Measurements from ENCODE around the gene TACC2.

The TACC2 gene

GRCh38 chr10:122047560-122047959 is 58.6 kb downstream of the TACC2 start:
- Histone ChIP-seq H3K4me3 (ENCODE audit: insufficient read depth, low read length, poor library complexity, severe bottlenecking) (no peak overlapping the region), H3K79me2 (ENCODE audit: insufficient read depth, low read length) (no peaks in the 10 kb centered on the region), H4K20me1 (ENCODE audit: low read depth, low read length) (no peaks in the 10 kb centered on the region), H3F3A (ENCODE audit: insufficient read depth) (no peaks in the 10 kb centered on the region), H3K27ac (ENCODE audit: low read depth, low read length) (no peak overlapping the region), H3K36me3 (ENCODE audit: low read length) (no peaks in the 10 kb centered on the region), H3K9me3 (ENCODE audit: insufficient read depth, low read length) (no peaks in the 10 kb centered on the region), H3K4me2 (ENCODE audit: low read depth, low read length, poor library complexity, severe bottlenecking) (no peak overlapping the region), H3K9me2 (replicated peaks; ENCODE audit: insufficient read depth, low read length) (no peaks in the 10 kb centered on the region), H3K27me3 (ENCODE audit: low read length) (no peaks in the 10 kb centered on the region), H3K9ac (ENCODE audit: low read length) (no peak overlapping the region), H2AFZ (ENCODE audit: low read depth, low read length, severe bottlenecking) (no peak overlapping the region)
- TF ChIP-seq, protein P1, sequence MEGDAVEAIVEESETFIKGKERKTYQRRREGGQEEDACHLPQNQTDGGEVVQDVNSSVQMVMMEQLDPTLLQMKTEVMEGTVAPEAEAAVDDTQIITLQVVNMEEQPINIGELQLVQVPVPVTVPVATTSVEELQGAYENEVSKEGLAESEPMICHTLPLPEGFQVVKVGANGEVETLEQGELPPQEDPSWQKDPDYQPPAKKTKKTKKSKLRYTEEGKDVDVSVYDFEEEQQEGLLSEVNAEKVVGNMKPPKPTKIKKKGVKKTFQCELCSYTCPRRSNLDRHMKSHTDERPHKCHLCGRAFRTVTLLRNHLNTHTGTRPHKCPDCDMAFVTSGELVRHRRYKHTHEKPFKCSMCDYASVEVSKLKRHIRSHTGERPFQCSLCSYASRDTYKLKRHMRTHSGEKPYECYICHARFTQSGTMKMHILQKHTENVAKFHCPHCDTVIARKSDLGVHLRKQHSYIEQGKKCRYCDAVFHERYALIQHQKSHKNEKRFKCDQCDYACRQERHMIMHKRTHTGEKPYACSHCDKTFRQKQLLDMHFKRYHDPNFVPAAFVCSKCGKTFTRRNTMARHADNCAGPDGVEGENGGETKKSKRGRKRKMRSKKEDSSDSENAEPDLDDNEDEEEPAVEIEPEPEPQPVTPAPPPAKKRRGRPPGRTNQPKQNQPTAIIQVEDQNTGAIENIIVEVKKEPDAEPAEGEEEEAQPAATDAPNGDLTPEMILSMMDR (IDR thresholded peaks at IDR 0.05; ENCODE audit: insufficient read depth, low read length, poor library complexity, severe bottlenecking) = no peak

- no peaks in the 10 kb centered on the region for H3K9me2 ChIP-seq (replicated peaks; ENCODE audit: insufficient read depth, low read length)
- no peaks in the 10 kb centered on the region for H4K20me1 ChIP-seq (ENCODE audit: low read depth, low read length)
- H2AFZ ChIP-seq (ENCODE audit: low read depth, low read length, severe bottlenecking) = no peak overlapping the region
- no peak overlapping the region for H3K4me2 ChIP-seq (ENCODE audit: low read depth, low read length, poor library complexity, severe bottlenecking)
- H3K36me3 ChIP-seq (ENCODE audit: low read length) = no peaks in the 10 kb centered on the region
- H3K4me3 ChIP-seq (ENCODE audit: insufficient read depth, low read length, poor library complexity, severe bottlenecking) = no peak overlapping the region
- H3F3A ChIP-seq (ENCODE audit: insufficient read depth) = no peaks in the 10 kb centered on the region
- no peaks in the 10 kb centered on the region for H3K27me3 ChIP-seq (ENCODE audit: low read length)
- no peak overlapping the region for H3K9ac ChIP-seq (ENCODE audit: low read length)
- H3K27ac ChIP-seq (ENCODE audit: low read depth, low read length) = no peak overlapping the region
- TF ChIP-seq, protein P1 (IDR thresholded peaks at IDR 0.05; ENCODE audit: insufficient read depth, low read length, poor library complexity, severe bottlenecking) = no peak
- TF ChIP-seq EZH2phosphoT487 (conservative IDR thresholded peaks at IDR 0.05; ENCODE audit: low read length) = no peak
- H3K9me3 ChIP-seq (ENCODE audit: insufficient read depth, low read length) = no peaks in the 10 kb centered on the region
- no peaks in the 10 kb centered on the region for H3K79me2 ChIP-seq (ENCODE audit: insufficient read depth, low read length)
These were observed 60.1 kb downstream of the TACC2 start for GRCh38 chr10:122049076-122049475.

DNA sequence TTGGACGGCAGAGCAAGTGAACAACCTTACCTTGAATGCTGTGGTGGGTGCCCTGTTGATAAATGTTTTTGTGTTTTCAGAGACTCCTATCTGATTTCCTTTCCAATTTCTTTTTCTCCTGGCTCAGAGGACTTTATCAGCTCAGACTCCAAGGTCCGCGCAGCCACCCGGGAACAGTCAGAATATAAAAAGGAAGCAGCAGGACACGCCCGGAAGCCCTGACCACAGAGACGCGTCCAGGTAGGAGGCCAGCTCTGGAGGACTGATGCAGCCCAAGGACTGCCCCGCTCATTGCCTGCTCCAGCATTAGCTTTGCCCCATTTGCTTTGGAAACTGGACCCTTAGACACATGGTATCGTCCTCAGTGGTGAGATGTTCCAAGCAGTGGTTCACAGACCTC is 61.3 kb downstream of the TACC2 start:
- Histone ChIP-seq H3K27me3 (ENCODE audit: low read length) (no peaks in the 10 kb centered on the region), H3K9me3 (ENCODE audit: insufficient read depth, low read length) (no peaks in the 10 kb centered on the region), H3K4me3 (ENCODE audit: insufficient read depth, low read length, poor library complexity, severe bottlenecking) (no peak overlapping the region), H3K4me2 (ENCODE audit: low read depth, low read length, poor library complexity, severe bottlenecking) (no peak overlapping the region), H3K27ac (ENCODE audit: low read depth, low read length) (no peak overlapping the region), H3K36me3 (ENCODE audit: low read length) (no peaks in the 10 kb centered on the region), H2AFZ (ENCODE audit: low read depth, low read length, severe bottlenecking) (no peak overlapping the region), H3K9me2 (replicated peaks; ENCODE audit: insufficient read depth, low read length) (no peaks in the 10 kb centered on the region), H3F3A (ENCODE audit: insufficient read depth) (no peaks in the 10 kb centered on the region), H3K79me2 (ENCODE audit: insufficient read depth, low read length) (no peaks in the 10 kb centered on the region), H3K9ac (ENCODE audit: low read length) (no peak overlapping the region), H4K20me1 (ENCODE audit: low read depth, low read length) (no peaks in the 10 kb centered on the region)
- no peak for TF ChIP-seq EZH2phosphoT487 (conservative IDR thresholded peaks at IDR 0.05; ENCODE audit: low read length)
- TF ChIP-seq, protein P1 (IDR thresholded peaks at IDR 0.05; ENCODE audit: insufficient read depth, low read length, poor library complexity, severe bottlenecking) = no peak

DNA sequence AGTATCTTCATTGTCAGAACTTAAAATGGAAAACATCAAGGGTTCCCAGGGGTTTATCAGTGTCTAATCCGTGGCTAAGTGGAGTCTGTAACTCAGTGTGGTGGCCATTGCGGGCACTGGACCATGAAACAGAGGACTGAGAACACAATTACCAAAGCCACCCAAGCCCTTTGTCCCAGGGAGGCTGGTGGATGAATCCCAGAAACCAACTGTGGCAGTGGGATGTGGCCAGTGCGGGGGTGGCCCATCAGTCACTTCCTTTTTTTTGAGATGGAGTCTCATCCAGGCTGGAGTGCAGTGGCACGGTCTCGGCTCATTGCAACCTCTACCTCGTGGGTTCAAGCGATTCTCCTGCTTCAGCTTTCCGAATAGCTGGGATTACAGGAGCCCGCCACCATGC is 61.8 kb downstream of the TACC2 start:
- Histone ChIP-seq H3K79me2 (ENCODE audit: insufficient read depth, low read length) (no peaks in the 10 kb centered on the region), H3K4me2 (ENCODE audit: low read depth, low read length, poor library complexity, severe bottlenecking) (no peak overlapping the region), H3K9me3 (ENCODE audit: insufficient read depth, low read length) (no peaks in the 10 kb centered on the region), H3K4me3 (ENCODE audit: insufficient read depth, low read length, poor library complexity, severe bottlenecking) (no peak overlapping the region), H3K9me2 (replicated peaks; ENCODE audit: insufficient read depth, low read length) (no peaks in the 10 kb centered on the region), H3K27me3 (ENCODE audit: low read length) (no peaks in the 10 kb centered on the region), H2AFZ (ENCODE audit: low read depth, low read length, severe bottlenecking) (no peak overlapping the region), H3K27ac (ENCODE audit: low read depth, low read length) (no peak overlapping the region), H3K36me3 (ENCODE audit: low read length) (no peaks in the 10 kb centered on the region), H3K9ac (ENCODE audit: low read length) (no peak overlapping the region), H4K20me1 (ENCODE audit: low read depth, low read length) (no peaks in the 10 kb centered on the region), H3F3A (ENCODE audit: insufficient read depth) (no peaks in the 10 kb centered on the region)
- no peak for TF ChIP-seq EZH2phosphoT487 (conservative IDR thresholded peaks at IDR 0.05; ENCODE audit: low read length)
- TF ChIP-seq, protein P1 (IDR thresholded peaks at IDR 0.05; ENCODE audit: insufficient read depth, low read length, poor library complexity, severe bottlenecking) = no peak
